CD14-positive monocyte (primary cell): Measurements from ENCODE around the gene ARSK. TPM values are rescaled to one million over a fixed set of nuclear protein-coding genes. Genes with fewer than 3 reads are reported as not detected.

Source experiments
- DNase-seq, 3 donors: peaks; one replicate each; pipeline ENCODE4 v3.0.0-alpha.2; 2011 to 2022
- H2AFZ ChIP-seq: 2 replicates; pipeline ENCODE4 v1.6.0; 2012; ENCODE audit warnings: mild to moderate bottlenecking, low read depth, low read length, inconsistent platforms; ENCODE audit not compliant: insufficient read depth, poor library complexity, severe bottlenecking
- H3K27ac ChIP-seq, 2 donors: 1 replicate in 1 of 2; 2 replicates in 1 of 2; pipeline ENCODE4 v1.5.1; 2012 to 2013; ENCODE audit warnings: low read length in 2 of 2, control low read depth in 1 of 2, inconsistent platforms in 1 of 2, low read depth in 1 of 2, mild to moderate bottlenecking in 1 of 2
- H3K27me3 ChIP-seq, 2 donors: one replicate each; pipeline versions ENCODE4 v1.6.0 to v1.6.1; 2011 to 2013; ENCODE audit warnings: low read length in 2 of 2; ENCODE audit not compliant: control insufficient read depth in 2 of 2, insufficient read depth in 2 of 2
- H3K36me3 ChIP-seq, 2 donors: replicated peaks in 1 of 2; 1 replicate in 1 of 2; 2 replicates in 1 of 2; pipeline versions ENCODE4 v1.5.1 to v1.6.1; 2012 to 2013; ENCODE audit warnings: low read length in 2 of 2, control low read depth in 1 of 2, inconsistent platforms in 1 of 2, mild to moderate bottlenecking in 1 of 2; ENCODE audit not compliant: insufficient read depth in 2 of 2, control insufficient read depth in 1 of 2
- H3K4me1 ChIP-seq, 2 donors: 1 replicate in 1 of 2; 2 replicates in 1 of 2; pipeline versions ENCODE4 v1.5.1 to v1.6.1; 2012 to 2013; ENCODE audit warnings: low read length in 2 of 2, control low read depth in 1 of 2, inconsistent platforms in 1 of 2, mild to moderate bottlenecking in 1 of 2, moderate library complexity in 1 of 2; ENCODE audit not compliant: insufficient read depth in 2 of 2, control insufficient read depth in 1 of 2
- H3K4me2 ChIP-seq: replicated peaks from 2 replicates; pipeline ENCODE3; 2012; ENCODE audit warnings: low read length, moderate library complexity, mild to moderate bottlenecking; ENCODE audit not compliant: poor library complexity, severe bottlenecking; ENCODE audit errors: extremely low read depth
- H3K4me3 ChIP-seq, 3 experiments: fragments of 200-600 bp in 1 of 3; sonication (generic) in 1 of 3; replicated peaks in 1 of 3; 1 replicate in 2 of 3; 2 replicates in 1 of 3; pipeline ENCODE4 v1.5.1; 2011 to 2013; ENCODE audit warnings: low read length in 3 of 3, mild to moderate bottlenecking in 3 of 3, control low read depth in 2 of 3, low read depth in 2 of 3, inconsistent platforms in 1 of 3, moderate library complexity in 1 of 3
- H3K79me2 ChIP-seq: 2 replicates; pipeline ENCODE4 v1.6.0; 2012; ENCODE audit warnings: mild to moderate bottlenecking, control low read depth, inconsistent platforms, low read length, moderate library complexity; ENCODE audit not compliant: insufficient read depth
- H3K9ac ChIP-seq: 2 replicates; pipeline ENCODE4 v1.6.0; 2017; ENCODE audit warnings: low read length, mild to moderate bottlenecking; ENCODE audit not compliant: insufficient read depth, poor library complexity, severe bottlenecking
- H3K9me3 ChIP-seq, 2 donors: replicated peaks in 1 of 2; 1 replicate in 1 of 2; 2 replicates in 1 of 2; pipeline versions ENCODE4 v1.5.1 to v1.6.1; 2012 to 2013; ENCODE audit warnings: low read length in 2 of 2, control low read depth in 1 of 2; ENCODE audit not compliant: control insufficient read depth in 1 of 2, insufficient read depth in 1 of 2
- H4K20me1 ChIP-seq: 2 replicates; pipeline ENCODE4 v1.6.0; 2012; ENCODE audit warnings: mild to moderate bottlenecking, low read length, control low read depth, moderate library complexity; ENCODE audit not compliant: insufficient read depth
- H3K27ac Mint-ChIP-seq, 7 donors: one replicate each; pipeline ENCODE4 v1.8.0; 2020; ENCODE audit warnings: mild to moderate bottlenecking in 7 of 7, mixed read lengths in 7 of 7, moderate library complexity in 6 of 7, inconsistent platforms in 2 of 7
- H3K27me3 Mint-ChIP-seq, 3 donors: one replicate each; pipeline ENCODE4 v1.8.0; 2021 to 2022; ENCODE audit warnings: low read depth in 3 of 3, mild to moderate bottlenecking in 3 of 3, mixed read lengths in 3 of 3, moderate library complexity in 3 of 3, inconsistent platforms in 1 of 3
- H3K36me3 Mint-ChIP-seq, 2 donors: one replicate each; pipeline ENCODE4 v1.8.0; 2020; ENCODE audit warnings: mixed read lengths in 2 of 2, inconsistent platforms in 1 of 2, mild to moderate bottlenecking in 1 of 2
- H3K4me1 Mint-ChIP-seq: one replicate; pipeline ENCODE4 v1.8.0; 2020; ENCODE audit warnings: mild to moderate bottlenecking, mixed read lengths
- H3K4me3 Mint-ChIP-seq, 2 donors: one replicate each; pipeline ENCODE4 v1.8.0; 2020; ENCODE audit warnings: mild to moderate bottlenecking in 2 of 2, mixed read lengths in 2 of 2, moderate library complexity in 1 of 2
- H3K9me3 Mint-ChIP-seq, 7 donors: one replicate each; pipeline ENCODE4 v1.8.0; 2020 to 2022; ENCODE audit warnings: mixed read lengths in 7 of 7, mild to moderate bottlenecking in 6 of 7, moderate library complexity in 6 of 7, inconsistent platforms in 2 of 7
- WGBS: methylation state at CpG from one replicate; pipeline ENCODE4 v1.1.5; 2013; ENCODE audit warnings: missing lambda C conversion rate; ENCODE audit not compliant: insufficient coverage; 5-methylcytosine and 5-hydroxymethylcytosine counted together
- intact Hi-C, 2 donors: fragments of 100-400 bp; cut with micrococcal nuclease; formaldehyde crosslinking; loops; one replicate each; pipeline versions ENCODE4 v1.15.0 to v1.15.1; 2023
- polyA plus RNA-seq, 3 donors: library from polyadenylated mRNA; depleted of rRNA in 1 of 3; unstranded in 2 of 3; stranded (reverse) in 1 of 3; fragments of 300-500 nt in 2 of 3; fragments of >200 nt in 1 of 3; fragmentation: Illumina TruSeq in 2 of 3; gene quantifications; 1 replicate in 2 of 3; 2 replicates in 1 of 3; pipeline ENCODE4 v1.2.3, GENCODE V29; 2012 to 2021
- TF ChIP-seq, protein P1 (sequence below): fragments of 200-600 bp; IDR thresholded peaks from one replicate; pipeline ENCODE4 v1.8.0; 2022; ENCODE audit warnings: antibody characterized with exemption, mild to moderate bottlenecking

The ARSK gene
- polyA plus RNA-seq, 3 donors, result 0.67 to 1.3 (median 1.3) TPM

DNA sequence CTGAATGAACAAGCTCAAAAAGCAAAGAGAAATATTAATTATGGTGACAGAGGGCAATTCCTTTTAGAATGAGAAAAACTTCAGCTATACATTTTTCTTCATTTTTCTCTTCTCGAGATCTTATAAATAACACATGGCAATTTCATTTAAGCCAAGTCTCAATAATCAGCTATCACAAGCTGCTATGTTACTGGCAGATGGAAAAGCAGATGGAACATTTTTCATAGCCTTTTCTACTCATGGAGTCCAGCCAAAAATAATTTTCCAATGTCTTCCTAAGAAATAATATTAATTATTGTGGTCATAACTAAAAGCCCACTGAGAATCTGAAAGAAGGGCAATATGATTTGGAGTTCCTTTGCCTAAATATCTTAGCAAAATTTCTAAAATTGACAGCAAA, 35.8 kb upstream of the ARSK start:
- TF ChIP-seq, protein P1, sequence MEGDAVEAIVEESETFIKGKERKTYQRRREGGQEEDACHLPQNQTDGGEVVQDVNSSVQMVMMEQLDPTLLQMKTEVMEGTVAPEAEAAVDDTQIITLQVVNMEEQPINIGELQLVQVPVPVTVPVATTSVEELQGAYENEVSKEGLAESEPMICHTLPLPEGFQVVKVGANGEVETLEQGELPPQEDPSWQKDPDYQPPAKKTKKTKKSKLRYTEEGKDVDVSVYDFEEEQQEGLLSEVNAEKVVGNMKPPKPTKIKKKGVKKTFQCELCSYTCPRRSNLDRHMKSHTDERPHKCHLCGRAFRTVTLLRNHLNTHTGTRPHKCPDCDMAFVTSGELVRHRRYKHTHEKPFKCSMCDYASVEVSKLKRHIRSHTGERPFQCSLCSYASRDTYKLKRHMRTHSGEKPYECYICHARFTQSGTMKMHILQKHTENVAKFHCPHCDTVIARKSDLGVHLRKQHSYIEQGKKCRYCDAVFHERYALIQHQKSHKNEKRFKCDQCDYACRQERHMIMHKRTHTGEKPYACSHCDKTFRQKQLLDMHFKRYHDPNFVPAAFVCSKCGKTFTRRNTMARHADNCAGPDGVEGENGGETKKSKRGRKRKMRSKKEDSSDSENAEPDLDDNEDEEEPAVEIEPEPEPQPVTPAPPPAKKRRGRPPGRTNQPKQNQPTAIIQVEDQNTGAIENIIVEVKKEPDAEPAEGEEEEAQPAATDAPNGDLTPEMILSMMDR, result no peak
- no peak overlapping the region for H3K4me2 ChIP-seq
- Mint-ChIP-seq H3K27me3 (no peaks in the 10 kb centered on the region), H3K27ac (no peak overlapping the region), H3K9me3 (no peaks in the 10 kb centered on the region), H3K4me3 (no peak overlapping the region), H3K36me3 (peaks cover 72 to 74% of the 10 kb centered on the region in 2 donors), H3K4me1 (no peaks in the 10 kb centered on the region)
- no peaks in the 10 kb centered on the region for H3K79me2 ChIP-seq
- H3K27ac ChIP-seq, result no peak overlapping the region
- no peak overlapping the region for H3K4me3 ChIP-seq
- no peak for DNase-seq
- H3K9me3 ChIP-seq, result no peaks in the 10 kb centered on the region
- no peaks in the 10 kb centered on the region for H3K4me1 ChIP-seq
- WGBS, result no CpG with 5 or more reads among the region's 1 CpG
- H4K20me1 ChIP-seq, result no peaks in the 10 kb centered on the region
- no peak overlapping the region for H2AFZ ChIP-seq
- no peaks in the 10 kb centered on the region for H3K27me3 ChIP-seq
- no peak overlapping the region for H3K9ac ChIP-seq
- intact Hi-C loops, result no loop called here
- peaks cover 74 to 96% of the 10 kb centered on the region in 2 donors for H3K36me3 ChIP-seq

DNA sequence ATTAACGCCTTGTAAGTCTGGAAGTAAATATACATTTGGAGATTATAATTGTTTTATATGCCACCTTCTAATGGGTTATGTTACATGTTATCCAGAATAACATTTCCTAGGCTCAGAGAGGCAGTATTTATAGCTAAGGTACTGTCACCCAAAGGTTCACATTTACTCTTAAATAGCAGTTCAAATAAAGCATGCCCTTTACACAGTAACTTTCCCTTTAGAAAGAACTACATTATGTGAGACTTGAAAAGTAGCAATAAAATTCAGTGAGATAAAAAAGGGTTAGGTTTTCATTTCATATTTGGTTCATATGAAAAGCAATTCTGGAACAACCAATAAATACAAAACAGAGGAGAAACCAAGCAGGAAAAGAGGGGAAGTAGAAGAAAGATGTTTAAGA, 35.2 kb upstream of the ARSK start:
- Mint-ChIP-seq H3K36me3 (peaks cover 72 to 77% of the 10 kb centered on the region in 2 donors), H3K27ac (no peak overlapping the region), H3K4me1 (no peaks in the 10 kb centered on the region), H3K9me3 (no peaks in the 10 kb centered on the region), H3K4me3 (no peak overlapping the region), H3K27me3 (no peaks in the 10 kb centered on the region)
- H2AFZ ChIP-seq, result no peak overlapping the region
- H3K4me2 ChIP-seq, result no peak overlapping the region
- no peaks in the 10 kb centered on the region for H3K79me2 ChIP-seq
- no peaks in the 10 kb centered on the region for H4K20me1 ChIP-seq
- intact Hi-C loops, result no loop called here
- no peak overlapping the region for H3K9ac ChIP-seq
- H3K27ac ChIP-seq, result no peak overlapping the region
- DNase-seq, result no peak
- H3K27me3 ChIP-seq, result no peaks in the 10 kb centered on the region
- peaks cover 73 to 96% of the 10 kb centered on the region in 2 donors for H3K36me3 ChIP-seq
- no peaks in the 10 kb centered on the region for H3K4me1 ChIP-seq
- no CpG with 5 or more reads among the region's 1 CpG for WGBS
- H3K4me3 ChIP-seq, result no peak overlapping the region
- TF ChIP-seq, protein P1, result no peak
- no peaks in the 10 kb centered on the region for H3K9me3 ChIP-seq
